ENCODE measurements around the gene SDC3.
"Not testable (repeated sequence)": the region's sequence is repeated elsewhere in the genome, so short reads cannot be mapped to it uniquely, and the experiment has no call there.

SDC3 gene

DNA sequence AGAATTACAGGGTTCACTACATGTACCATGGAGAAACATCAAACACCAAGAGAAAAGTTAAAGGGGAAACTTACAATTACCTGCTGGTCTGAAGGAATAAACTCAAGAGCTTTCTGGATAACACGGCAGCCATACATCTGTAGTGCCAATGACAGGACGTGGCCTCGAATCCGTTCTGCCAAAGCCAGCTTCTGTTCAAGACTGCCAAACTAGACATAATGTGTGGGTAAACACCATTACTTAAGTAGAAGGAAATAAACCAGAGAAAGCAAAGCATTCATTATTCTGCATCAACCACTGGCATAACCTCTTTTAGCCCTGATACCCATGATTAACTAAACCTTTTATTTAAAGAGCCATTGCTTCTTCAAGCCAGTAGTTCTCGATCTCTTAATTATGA lies 41.5 kb upstream of the SDC3 start:
- no peak for DNase-seq (ENCODE audit: low read depth)
- TF ChIP-seq, protein P1, sequence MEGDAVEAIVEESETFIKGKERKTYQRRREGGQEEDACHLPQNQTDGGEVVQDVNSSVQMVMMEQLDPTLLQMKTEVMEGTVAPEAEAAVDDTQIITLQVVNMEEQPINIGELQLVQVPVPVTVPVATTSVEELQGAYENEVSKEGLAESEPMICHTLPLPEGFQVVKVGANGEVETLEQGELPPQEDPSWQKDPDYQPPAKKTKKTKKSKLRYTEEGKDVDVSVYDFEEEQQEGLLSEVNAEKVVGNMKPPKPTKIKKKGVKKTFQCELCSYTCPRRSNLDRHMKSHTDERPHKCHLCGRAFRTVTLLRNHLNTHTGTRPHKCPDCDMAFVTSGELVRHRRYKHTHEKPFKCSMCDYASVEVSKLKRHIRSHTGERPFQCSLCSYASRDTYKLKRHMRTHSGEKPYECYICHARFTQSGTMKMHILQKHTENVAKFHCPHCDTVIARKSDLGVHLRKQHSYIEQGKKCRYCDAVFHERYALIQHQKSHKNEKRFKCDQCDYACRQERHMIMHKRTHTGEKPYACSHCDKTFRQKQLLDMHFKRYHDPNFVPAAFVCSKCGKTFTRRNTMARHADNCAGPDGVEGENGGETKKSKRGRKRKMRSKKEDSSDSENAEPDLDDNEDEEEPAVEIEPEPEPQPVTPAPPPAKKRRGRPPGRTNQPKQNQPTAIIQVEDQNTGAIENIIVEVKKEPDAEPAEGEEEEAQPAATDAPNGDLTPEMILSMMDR (conservative IDR thresholded peaks at IDR 0.05; ENCODE audit: low read length): no peak
- no peak overlapping the region for H3K4me3 ChIP-seq (ENCODE audit: low read length)

DNA sequence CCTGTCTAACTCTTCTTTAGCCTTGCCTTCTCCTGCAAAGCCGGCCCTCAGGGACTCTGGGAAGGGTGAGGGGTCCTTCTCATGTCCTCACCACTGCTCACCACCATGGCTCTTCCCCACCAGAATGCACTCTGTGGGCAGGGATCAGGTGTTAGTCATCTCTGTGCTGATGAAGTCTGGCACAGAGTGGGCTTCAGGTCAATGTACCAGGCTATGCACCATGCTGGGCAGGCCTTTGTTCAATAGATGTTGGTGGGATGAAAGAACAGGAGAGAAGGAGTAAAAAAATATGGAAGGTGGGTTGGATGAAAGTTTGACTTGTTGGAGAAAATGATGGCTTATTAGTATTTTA lies 40.9 kb upstream of the SDC3 start:
- not testable (repeated sequence) for DNase-seq (ENCODE audit: low read depth)

DNA sequence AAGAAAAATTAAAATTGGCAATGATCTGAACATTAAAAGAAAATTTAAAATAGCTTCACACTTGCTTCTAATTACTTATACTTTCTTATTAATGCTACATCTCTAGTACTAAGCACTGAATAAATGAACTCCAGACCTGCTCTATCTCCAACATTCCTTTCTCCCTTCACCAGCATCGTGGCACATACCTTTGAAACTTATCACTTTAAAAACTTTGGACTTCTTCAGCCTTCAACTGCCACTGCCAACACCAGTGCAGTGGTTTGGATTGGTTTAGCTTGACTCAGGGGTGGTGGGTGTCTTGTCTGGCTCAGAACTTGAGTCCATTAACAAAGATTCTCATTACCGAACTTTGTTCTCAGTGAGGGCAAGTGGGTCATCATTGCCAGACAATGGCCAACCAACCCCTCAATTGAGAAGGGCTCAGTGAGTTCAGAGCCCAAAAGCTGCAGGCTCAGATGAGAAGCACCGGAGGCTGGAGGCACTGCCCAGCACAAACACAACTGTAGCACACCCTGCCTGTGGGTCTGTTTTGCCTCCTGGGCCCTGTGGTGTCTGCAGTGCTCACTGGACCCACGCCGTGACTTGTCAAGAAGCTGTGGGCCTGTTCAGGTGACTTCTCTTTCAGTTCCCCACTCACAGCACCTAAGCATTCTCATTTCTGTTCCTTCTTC lies 40.4 kb upstream of the SDC3 start:
- not testable (repeated sequence) for H3K4me3 ChIP-seq (ENCODE audit: low read length)
- peak; percentile 56 for DNase-seq (ENCODE audit: low read depth)

More for the DNA sequence above, 40.9 kb upstream of the SDC3 start:
- not testable (repeated sequence) for H3K4me3 ChIP-seq (ENCODE audit: low read length)

DNA sequence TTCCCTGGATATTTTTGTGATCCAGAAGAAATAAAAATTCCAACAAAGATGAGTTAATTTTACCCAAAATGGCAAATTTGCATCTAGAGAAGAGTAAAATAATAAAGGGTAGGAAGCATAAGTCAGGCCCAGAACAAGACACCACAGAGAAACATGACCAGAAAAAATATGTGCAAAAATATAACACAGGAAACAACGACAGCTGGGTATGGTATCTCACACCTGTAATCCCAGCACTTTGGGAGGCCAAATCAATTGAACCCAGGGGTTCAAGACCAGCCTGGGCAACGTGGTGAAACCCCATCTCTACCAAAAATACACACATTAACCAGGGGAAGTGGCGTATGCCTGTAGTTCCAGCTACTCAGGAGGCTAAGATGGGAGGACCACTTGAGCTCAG lies 39.7 kb upstream of the SDC3 start:
- no peak overlapping the region for H3K4me3 ChIP-seq (ENCODE audit: low read length)
- no peak for DNase-seq (ENCODE audit: low read depth)
- TF ChIP-seq, protein P1 (conservative IDR thresholded peaks at IDR 0.05; ENCODE audit: low read length): no peak

DNA sequence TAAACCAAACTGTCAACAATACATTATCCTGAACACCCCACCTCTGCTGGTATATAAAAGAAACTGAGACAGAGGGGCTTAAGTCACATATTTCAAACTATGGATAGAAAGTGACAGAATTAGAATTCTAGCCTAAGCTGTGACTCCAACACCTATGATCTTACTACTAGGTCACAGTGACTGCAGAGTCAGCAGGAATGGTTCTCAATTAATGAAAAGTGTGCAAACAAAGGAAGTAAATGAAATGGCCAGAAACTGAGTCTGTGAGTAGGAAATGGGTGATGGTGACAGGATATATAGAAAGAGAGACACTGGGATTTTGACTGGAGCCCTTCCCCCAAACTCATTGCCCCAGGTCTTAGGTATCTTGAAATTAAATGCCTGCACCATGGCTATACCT lies 38.7 kb upstream of the SDC3 start:
- DNase-seq (ENCODE audit: low read depth): no peak
- no peak overlapping the region for H3K4me3 ChIP-seq (ENCODE audit: low read length)
- TF ChIP-seq, protein P1 (conservative IDR thresholded peaks at IDR 0.05; ENCODE audit: low read length): no peak

DNA sequence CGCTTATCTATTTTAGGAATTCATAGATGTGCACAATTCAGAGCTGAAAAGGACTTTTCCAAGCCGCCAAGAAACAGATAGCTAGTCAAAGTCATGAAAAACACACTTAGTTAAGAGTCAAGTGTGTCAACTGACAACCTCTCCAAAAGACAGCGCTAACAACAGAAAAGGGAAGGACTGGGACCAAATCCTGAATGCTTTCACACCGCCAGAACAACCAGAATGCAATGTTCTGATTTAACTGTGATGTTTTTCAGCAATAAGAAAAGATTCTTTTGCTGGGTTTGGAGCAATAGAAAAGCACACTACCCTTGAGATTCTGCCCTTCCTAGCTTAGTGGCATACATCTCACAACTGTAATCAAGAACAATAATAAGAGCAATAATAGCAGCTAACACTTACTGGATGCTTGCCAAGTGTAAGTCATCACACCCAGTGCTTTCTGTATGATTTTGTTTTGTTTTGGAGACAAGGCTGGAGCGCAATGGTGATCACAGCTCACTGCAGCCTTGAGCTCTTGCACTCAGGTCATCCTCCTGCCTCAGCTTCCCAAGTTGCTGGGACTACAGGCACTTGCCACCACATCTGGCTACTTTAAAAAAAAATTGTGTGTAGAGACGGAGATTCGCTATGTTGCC lies 33.9 kb upstream of the SDC3 start:
- H3K4me3 ChIP-seq (ENCODE audit: low read length): no peak overlapping the region
- DNase-seq (ENCODE audit: low read depth): no peak
- TF ChIP-seq, protein P1 (conservative IDR thresholded peaks at IDR 0.05; ENCODE audit: low read length): no peak

DNA sequence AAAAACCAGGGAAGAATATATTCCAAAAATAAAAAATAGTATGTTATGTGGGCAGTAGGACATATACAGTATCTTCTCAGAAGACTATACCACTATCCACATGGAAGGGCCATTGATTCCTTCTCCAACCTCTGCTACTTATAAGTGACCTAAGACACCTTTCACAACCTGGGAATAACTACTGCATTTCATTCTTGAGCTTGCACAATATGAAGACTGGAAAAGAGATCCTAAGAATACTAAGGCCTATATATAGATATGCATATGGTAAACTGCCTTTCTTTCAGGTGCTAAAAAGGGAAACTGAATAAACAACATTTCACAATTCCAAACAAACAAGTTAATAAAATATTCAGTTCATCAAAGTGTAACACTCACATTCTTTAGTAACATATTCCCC lies 32.0 kb upstream of the SDC3 start:
- no peak for DNase-seq (ENCODE audit: low read depth)
- TF ChIP-seq, protein P1 (conservative IDR thresholded peaks at IDR 0.05; ENCODE audit: low read length): no peak

DNA sequence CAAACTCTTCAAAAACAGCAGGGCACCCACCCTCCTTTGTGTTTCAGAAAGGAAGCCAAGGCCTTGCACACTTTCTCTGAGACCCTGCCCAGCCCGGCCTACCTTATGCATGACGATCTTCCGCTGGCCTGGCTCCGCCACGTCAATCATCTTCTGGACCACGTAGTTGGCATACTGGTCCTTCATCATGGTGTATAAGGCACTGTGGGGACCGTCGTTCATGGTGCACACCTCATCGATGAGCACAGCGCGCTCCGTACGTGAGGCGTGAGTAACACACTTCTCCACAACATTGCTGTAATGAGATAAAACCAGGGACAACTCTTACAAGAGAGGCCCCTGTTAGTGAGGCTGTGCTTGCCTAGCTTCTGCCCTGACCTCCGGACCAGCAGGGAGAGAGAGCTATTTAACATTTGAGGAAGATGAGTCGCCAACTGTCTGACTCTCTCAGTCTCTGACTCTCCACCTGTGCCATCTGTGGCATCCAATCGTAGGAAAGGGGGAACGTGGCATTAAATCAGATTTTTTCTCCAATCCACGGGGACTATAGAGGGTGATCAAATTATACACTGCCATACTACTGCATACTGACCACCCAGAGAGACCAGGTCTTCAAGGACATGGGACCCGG lies 28.1 kb upstream of the SDC3 start:
- TF ChIP-seq, protein P1 (conservative IDR thresholded peaks at IDR 0.05; ENCODE audit: low read length): no peak
- no peak overlapping the region for H3K4me3 ChIP-seq (ENCODE audit: low read length)
- no peak for DNase-seq (ENCODE audit: low read depth)

More for the DNA sequence above, 32.0 kb upstream of the SDC3 start:
- no peak overlapping the region for H3K4me3 ChIP-seq (ENCODE audit: low read length)

DNA sequence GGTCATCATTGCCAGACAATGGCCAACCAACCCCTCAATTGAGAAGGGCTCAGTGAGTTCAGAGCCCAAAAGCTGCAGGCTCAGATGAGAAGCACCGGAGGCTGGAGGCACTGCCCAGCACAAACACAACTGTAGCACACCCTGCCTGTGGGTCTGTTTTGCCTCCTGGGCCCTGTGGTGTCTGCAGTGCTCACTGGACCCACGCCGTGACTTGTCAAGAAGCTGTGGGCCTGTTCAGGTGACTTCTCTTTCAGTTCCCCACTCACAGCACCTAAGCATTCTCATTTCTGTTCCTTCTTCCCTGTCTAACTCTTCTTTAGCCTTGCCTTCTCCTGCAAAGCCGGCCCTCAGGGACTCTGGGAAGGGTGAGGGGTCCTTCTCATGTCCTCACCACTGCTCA lies 27.2 kb upstream of the SDC3 start:
- not testable (repeated sequence) for DNase-seq (ENCODE audit: low read depth); H3K4me3 ChIP-seq (ENCODE audit: low read length)
